ENCODE results near the gene MPHOSPH9. TPM values are rescaled to one million over a fixed set of nuclear protein-coding genes. Genes with fewer than 3 reads are reported as not detected.

Gene MPHOSPH9
- total RNA-seq, 2 donors from 2014 or later: 15.5 to 35.7 TPM

DNA sequence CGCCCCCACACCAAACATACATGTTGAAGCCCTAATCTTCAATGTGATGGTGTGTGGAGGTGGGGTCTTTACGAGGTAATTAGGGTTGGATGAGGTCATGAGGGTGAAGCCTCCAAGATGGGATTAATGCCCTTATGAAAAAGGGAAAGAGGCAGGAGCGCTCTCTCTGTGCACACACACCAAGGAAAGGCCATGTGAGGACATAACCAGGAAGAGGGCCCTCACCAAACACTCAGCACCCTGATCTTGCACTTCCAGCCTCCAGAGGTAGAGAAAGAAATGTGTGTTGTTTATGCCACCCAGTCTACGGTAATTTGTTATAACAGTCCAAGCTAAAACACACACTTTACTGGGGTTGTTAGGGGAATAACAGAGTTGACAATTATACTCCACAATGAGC lies 67.4 kb downstream of the MPHOSPH9 start:
- intact Hi-C loops (cut with DNase I): no loop called here
- TF ChIP-seq, protein P1, sequence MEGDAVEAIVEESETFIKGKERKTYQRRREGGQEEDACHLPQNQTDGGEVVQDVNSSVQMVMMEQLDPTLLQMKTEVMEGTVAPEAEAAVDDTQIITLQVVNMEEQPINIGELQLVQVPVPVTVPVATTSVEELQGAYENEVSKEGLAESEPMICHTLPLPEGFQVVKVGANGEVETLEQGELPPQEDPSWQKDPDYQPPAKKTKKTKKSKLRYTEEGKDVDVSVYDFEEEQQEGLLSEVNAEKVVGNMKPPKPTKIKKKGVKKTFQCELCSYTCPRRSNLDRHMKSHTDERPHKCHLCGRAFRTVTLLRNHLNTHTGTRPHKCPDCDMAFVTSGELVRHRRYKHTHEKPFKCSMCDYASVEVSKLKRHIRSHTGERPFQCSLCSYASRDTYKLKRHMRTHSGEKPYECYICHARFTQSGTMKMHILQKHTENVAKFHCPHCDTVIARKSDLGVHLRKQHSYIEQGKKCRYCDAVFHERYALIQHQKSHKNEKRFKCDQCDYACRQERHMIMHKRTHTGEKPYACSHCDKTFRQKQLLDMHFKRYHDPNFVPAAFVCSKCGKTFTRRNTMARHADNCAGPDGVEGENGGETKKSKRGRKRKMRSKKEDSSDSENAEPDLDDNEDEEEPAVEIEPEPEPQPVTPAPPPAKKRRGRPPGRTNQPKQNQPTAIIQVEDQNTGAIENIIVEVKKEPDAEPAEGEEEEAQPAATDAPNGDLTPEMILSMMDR (IDR thresholded peaks at IDR 0.05): no peak
- Histone ChIP-seq H3K9me3 (no peaks in the 10 kb centered on the region), H3K4me1 (no peaks in the 10 kb centered on the region), H3K9ac (ENCODE audit: low read depth in 2 of 2, low read length in 2 of 2) (no peak overlapping the region), H3K36me3 (no peaks in the 10 kb centered on the region), H3K4me3 (no peak overlapping the region), H3K27ac (no peak overlapping the region), H3K27me3 (no peaks in the 10 kb centered on the region)
- DNase-seq: no peak

GRCh38 chr12:123164710-123165261 lies 68.2 kb downstream of the MPHOSPH9 start:
- no peak for DNase-seq
- Histone ChIP-seq H3K4me1 (no peaks in the 10 kb centered on the region), H3K4me3 (no peak overlapping the region), H3K9ac (ENCODE audit: low read depth in 2 of 2, low read length in 2 of 2) (no peak overlapping the region), H3K27me3 (no peaks in the 10 kb centered on the region), H3K36me3 (no peaks in the 10 kb centered on the region), H3K9me3 (no peaks in the 10 kb centered on the region), H3K27ac (no peak overlapping the region)
- TF ChIP-seq, protein P1 (IDR thresholded peaks at IDR 0.05): no peak
- intact Hi-C loops (cut with DNase I): no loop called here

DNA sequence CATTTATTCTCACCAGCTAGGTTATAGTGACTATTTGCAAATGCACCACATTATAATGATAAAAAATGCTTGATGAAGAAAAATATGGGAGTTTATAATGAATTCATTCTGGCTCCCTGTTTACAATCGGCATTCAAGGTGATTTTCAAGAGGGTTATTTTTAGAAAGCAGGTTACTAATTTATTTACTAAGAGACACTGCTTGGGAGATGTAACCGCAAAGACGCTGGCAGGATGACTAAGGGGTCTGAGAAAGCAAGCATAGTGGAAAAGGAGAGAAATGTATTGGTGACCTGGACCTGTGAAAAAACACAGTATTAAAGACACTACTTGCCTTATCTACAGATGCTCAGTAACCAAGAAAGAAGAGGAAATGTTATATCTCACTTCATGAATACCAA lies 68.7 kb downstream of the MPHOSPH9 start:
- TF ChIP-seq, protein P1 (IDR thresholded peaks at IDR 0.05): no peak
- H3K36me3 ChIP-seq: no peaks in the 10 kb centered on the region
- no peaks in the 10 kb centered on the region for H3K9me3 ChIP-seq
- no peaks in the 10 kb centered on the region for H3K4me1 ChIP-seq
- no peak overlapping the region for H3K27ac ChIP-seq
- no peak overlapping the region for H3K9ac ChIP-seq (ENCODE audit: low read depth in 2 of 2, low read length in 2 of 2)
- no peak for DNase-seq
- H3K27me3 ChIP-seq: no peaks in the 10 kb centered on the region
- intact Hi-C loops (cut with DNase I): no loop called here
- no peak overlapping the region for H3K4me3 ChIP-seq

GRCh38 chr12:123163227-123163626 lies 69.7 kb downstream of the MPHOSPH9 start:
- intact Hi-C loops (cut with DNase I): no loop called here
- Histone ChIP-seq H3K4me3 (no peak overlapping the region), H3K27ac (no peak overlapping the region), H3K36me3 (no peaks in the 10 kb centered on the region), H3K27me3 (no peaks in the 10 kb centered on the region), H3K9me3 (no peaks in the 10 kb centered on the region), H3K4me1 (no peaks in the 10 kb centered on the region), H3K9ac (ENCODE audit: low read depth in 2 of 2, low read length in 2 of 2) (no peak overlapping the region)
- no peak for DNase-seq
- TF ChIP-seq, protein P1 (IDR thresholded peaks at IDR 0.05): no peak

GRCh38 chr12:123160801-123161487 lies 72.0 kb downstream of the MPHOSPH9 start:
- intact Hi-C loops (cut with DNase I): no loop called here
- TF ChIP-seq, protein P1 (IDR thresholded peaks at IDR 0.05): no peak
- no peaks in the 10 kb centered on the region for H3K4me1 ChIP-seq

More at GRCh38 chr12:123160801-123161487, 72.0 kb downstream of the MPHOSPH9 start:
- H3K27me3 ChIP-seq: no peaks in the 10 kb centered on the region
- no peak overlapping the region for H3K27ac ChIP-seq
- no peaks in the 10 kb centered on the region for H3K9me3 ChIP-seq
- DNase-seq: no peak
- no peak overlapping the region for H3K4me3 ChIP-seq
- no peaks in the 10 kb centered on the region for H3K36me3 ChIP-seq
- no peak overlapping the region for H3K9ac ChIP-seq (ENCODE audit: low read depth in 2 of 2, low read length in 2 of 2)
